KOPT-K1 (cell line): Measurements from ENCODE around the gene PARN.

ENCODE experiments used
- H3K27ac ChIP-seq: fragments of 200-600 bp; sonication (generic); 2 replicates; pipeline ENCODE4 v1.5.1; 2016; ENCODE audit warnings: antibody characterized with exemption, mild to moderate bottlenecking, low read depth, low read length; ENCODE audit not compliant: poor library complexity, severe bottlenecking
- H3K36me3 ChIP-seq: fragments of 200-600 bp; sonication (generic); 2 replicates; pipeline ENCODE4 v1.5.1; 2017; ENCODE audit warnings: antibody characterized with exemption, mild to moderate bottlenecking, low read length, moderate library complexity; ENCODE audit not compliant: insufficient read depth
- H3K9me3 ChIP-seq: fragments of 200-600 bp; sonication (generic); 2 replicates; pipeline ENCODE4 v1.5.1; 2017; ENCODE audit warnings: antibody characterized with exemption, low read length, mild to moderate bottlenecking; ENCODE audit not compliant: insufficient read depth, poor library complexity, severe bottlenecking

Gene PARN

GRCh38 chr16:14472357-14472756, 157.7 kb downstream of the PARN start:
- no peaks in the 10 kb centered on the region for H3K9me3 ChIP-seq
- no peaks in the 10 kb centered on the region for H3K36me3 ChIP-seq
- no peak overlapping the region for H3K27ac ChIP-seq

GRCh38 chr16:14470788-14471187, 159.3 kb downstream of the PARN start:
- Histone ChIP-seq H3K27ac (no peak overlapping the region), H3K9me3 (no peaks in the 10 kb centered on the region), H3K36me3 (no peaks in the 10 kb centered on the region)

DNA sequence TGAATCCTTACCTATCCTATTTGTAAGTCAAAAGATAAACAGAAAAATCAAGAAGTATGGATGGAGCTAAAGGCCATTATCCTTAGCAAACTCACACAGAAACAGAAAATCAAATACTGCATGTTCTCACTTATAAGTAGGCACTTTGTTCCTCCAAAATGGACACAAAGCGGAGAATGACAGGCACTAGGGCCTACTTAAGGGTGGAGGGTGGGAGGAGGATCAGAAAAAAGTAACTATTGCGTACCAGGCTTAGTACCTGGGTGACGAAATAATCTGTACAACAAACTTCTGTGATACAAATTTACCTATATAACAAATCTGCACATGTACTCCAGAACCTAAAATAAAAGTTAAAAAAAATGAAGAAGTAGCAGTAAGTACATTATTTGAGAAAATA, 164.3 kb downstream of the PARN start:
- peaks cover 18% of the 10 kb centered on the region for H3K36me3 ChIP-seq
- H3K9me3 ChIP-seq, result peaks cover 23% of the 10 kb centered on the region
- no peak overlapping the region for H3K27ac ChIP-seq

- H3K27ac ChIP-seq, result no peak overlapping the region
- H3K9me3 ChIP-seq, result peaks cover 23% of the 10 kb centered on the region
- peaks cover 23% of the 10 kb centered on the region for H3K36me3 ChIP-seq
These were observed 165.3 kb downstream of the PARN start for GRCh38 chr16:14464796-14465195.

- H3K9me3 ChIP-seq, result peaks cover 23% of the 10 kb centered on the region
- no peak overlapping the region for H3K27ac ChIP-seq
- peaks cover 23% of the 10 kb centered on the region for H3K36me3 ChIP-seq
These were observed 165.9 kb downstream of the PARN start for GRCh38 chr16:14464192-14464591.

- peaks cover 23% of the 10 kb centered on the region for H3K36me3 ChIP-seq
- peaks cover 23% of the 10 kb centered on the region for H3K9me3 ChIP-seq
- no peak overlapping the region for H3K27ac ChIP-seq
These were observed 167.2 kb downstream of the PARN start for GRCh38 chr16:14462811-14463210.

GRCh38 chr16:14460726-14461125, 169.3 kb downstream of the PARN start:
- Histone ChIP-seq H3K27ac (no peak overlapping the region), H3K9me3 (peaks cover 23% of the 10 kb centered on the region), H3K36me3 (peaks cover 23% of the 10 kb centered on the region)

GRCh38 chr16:14458576-14458975, 171.5 kb downstream of the PARN start:
- Histone ChIP-seq H3K9me3 (peaks cover 7% of the 10 kb centered on the region), H3K27ac (no peak overlapping the region), H3K36me3 (peaks cover 13% of the 10 kb centered on the region)

DNA sequence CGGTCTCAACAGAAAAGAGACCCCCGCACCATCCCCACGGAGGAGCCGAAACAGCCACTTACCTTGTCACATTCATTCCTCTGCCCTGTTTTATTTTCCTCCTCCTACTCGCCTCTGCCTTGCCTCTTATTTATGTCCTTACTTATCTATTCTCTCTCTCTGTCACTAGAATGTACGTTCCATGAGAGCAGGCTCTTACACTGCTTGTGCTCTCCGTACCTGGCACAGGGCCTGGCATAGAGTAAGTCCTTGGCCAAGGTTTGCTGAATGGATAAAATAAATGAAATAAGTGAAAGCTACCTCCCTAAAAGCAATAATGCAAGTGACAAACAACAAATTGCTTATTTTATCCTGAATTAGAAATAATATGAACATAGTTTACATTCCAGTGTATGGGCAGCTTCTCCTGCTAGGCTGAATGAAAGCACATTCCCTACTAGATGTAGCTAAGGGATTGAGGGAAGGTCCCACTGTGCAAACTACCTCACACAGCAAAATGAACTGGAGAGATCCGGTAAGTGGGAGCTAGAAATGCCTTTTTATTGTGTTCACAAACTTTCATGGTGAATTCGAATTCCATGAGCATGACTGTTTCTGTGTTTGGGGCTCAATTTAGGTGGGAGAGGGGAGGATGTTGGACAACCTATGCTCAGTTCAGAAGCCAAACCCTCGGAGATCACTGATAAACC, 173.1 kb downstream of the PARN start:
- no peaks in the 10 kb centered on the region for H3K9me3 ChIP-seq
- no peak overlapping the region for H3K27ac ChIP-seq
- peaks cover 13% of the 10 kb centered on the region for H3K36me3 ChIP-seq

DNA sequence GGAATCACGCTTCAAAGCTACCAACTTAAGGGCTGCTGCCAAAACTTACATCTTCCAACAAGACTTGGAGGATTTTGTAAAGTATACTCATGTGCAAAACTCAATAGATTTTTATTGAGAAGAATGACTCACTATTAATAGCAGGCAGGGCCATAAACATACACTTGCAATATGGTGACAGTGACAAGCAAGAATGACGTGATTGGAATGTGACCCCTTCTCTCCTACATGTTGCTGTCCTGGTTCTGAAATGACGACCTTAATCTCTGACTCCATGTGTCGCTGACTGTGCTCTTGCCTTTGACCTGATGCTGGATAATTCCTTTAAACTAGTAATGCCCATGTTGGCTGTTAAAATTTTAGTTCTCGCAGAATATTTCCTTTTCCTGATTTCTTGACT, 174.5 kb downstream of the PARN start:
- Histone ChIP-seq H3K27ac (no peak overlapping the region), H3K9me3 (no peaks in the 10 kb centered on the region), H3K36me3 (peaks cover 4% of the 10 kb centered on the region; the same call in 1 of the 2 replicates)

DNA sequence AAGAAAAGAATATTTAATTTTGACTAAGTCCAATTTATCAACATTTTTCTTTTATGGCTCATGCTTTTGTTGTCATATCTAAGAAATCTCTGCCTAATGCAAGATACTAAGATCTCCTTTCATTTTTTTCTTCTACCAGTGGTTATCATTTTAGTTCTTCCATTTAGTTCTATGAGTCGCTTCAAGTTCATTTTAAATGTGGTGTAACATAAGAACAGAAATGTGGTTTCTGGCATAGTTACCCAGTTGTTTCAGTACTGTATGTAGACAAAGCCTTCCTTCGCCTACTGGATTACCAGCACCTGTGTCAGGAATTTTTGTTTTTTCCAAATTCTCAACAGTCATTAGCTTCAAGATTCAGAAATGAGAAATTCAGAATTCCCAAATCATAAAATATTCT, 175.7 kb downstream of the PARN start:
- Histone ChIP-seq H3K9me3 (no peaks in the 10 kb centered on the region), H3K36me3 (no peaks in the 10 kb centered on the region), H3K27ac (no peak overlapping the region)

- no peaks in the 10 kb centered on the region for H3K9me3 ChIP-seq
- H3K27ac ChIP-seq, result no peak overlapping the region
- no peaks in the 10 kb centered on the region for H3K36me3 ChIP-seq
These were observed 178.0 kb downstream of the PARN start for GRCh38 chr16:14452066-14452465.

GRCh38 chr16:14450846-14451245, 179.2 kb downstream of the PARN start:
- Histone ChIP-seq H3K9me3 (no peaks in the 10 kb centered on the region), H3K36me3 (peaks cover 3% of the 10 kb centered on the region; the same call in 1 of the 2 replicates), H3K27ac (no peak overlapping the region)

DNA sequence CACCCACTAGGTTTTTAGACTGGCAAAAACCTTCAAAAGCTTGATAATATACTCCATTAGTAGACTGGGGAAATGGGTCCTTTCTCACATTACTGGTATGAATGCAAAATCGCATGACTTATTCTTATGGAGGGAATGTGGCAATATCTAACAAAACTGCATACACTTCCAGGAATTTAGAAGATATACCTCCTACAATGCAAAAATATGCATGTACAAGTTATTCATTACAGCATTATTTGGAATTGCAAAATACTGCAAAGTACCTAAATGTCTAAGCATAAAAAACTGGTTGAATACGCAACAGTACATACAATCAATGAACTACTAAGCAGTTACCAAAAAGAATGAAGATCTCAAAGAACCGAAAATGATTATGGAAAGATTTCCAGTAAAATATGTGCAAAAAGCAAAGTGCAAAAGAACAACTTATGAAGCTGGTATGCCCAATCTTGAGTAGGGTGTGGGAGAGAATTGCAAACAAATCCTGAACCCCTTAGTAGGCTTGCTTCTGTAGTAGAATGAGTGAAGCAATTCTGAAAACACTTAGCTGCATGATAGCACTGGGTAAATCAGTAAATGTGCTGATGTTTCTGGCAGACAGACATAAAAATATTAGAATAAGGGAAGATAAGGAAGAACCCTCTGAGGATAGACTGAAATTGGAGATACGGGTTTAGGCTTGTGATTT, 180.1 kb downstream of the PARN start:
- Histone ChIP-seq H3K27ac (no peak overlapping the region), H3K36me3 (peaks cover 8% of the 10 kb centered on the region; the same call in 1 of the 2 replicates), H3K9me3 (no peaks in the 10 kb centered on the region)

DNA sequence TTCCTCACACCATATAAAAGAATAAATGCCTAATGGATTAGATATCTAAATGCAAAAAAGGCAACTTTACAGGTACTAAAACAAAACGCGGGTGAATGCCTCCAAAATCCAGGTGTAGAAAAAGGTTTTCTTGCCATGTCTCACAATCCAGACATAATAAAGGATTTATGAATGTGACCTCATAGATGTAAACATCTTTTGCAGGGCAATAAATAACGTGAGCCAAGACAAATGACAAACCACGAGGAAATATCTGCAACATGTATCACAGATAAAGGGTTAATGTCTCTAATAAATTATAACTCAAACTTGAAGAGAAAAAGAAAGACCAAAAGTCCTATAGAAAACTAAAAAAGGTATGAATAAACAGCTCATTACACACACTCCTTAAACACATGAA, 180.7 kb downstream of the PARN start:
- peaks cover 8% of the 10 kb centered on the region; the same call in 1 of the 2 replicates for H3K36me3 ChIP-seq
- no peak overlapping the region for H3K27ac ChIP-seq
- no peaks in the 10 kb centered on the region for H3K9me3 ChIP-seq

- H3K27ac ChIP-seq, result no peak overlapping the region
- no peaks in the 10 kb centered on the region for H3K9me3 ChIP-seq
- H3K36me3 ChIP-seq, result peaks cover 11% of the 10 kb centered on the region; the same call in 1 of the 2 replicates
These were observed 181.2 kb downstream of the PARN start for GRCh38 chr16:14448879-14449278.
